Measurements from ENCODE around the gene RAB35. TPM values are rescaled to one million over a fixed set of nuclear protein-coding genes. Genes with fewer than 3 reads are reported as not detected.
A peak's percentile ranks its signal among the peaks of the same experiment; 100 is the strongest.

The RAB35 gene
- total RNA-seq, 4 donors from 2014 or later, result 22.4 to 36.1 (median 25.9) TPM

- DNase-seq (ENCODE audit: low spot score) (no peak), ATAC-seq (ENCODE audit: low FRiP score) (no peak)
- no peak for TF ChIP-seq CTCF (IDR thresholded peaks at IDR 0.05)
Observed at GRCh38 chr12:120090626-120091295, 25.8 kb downstream of the RAB35 start.

DNA sequence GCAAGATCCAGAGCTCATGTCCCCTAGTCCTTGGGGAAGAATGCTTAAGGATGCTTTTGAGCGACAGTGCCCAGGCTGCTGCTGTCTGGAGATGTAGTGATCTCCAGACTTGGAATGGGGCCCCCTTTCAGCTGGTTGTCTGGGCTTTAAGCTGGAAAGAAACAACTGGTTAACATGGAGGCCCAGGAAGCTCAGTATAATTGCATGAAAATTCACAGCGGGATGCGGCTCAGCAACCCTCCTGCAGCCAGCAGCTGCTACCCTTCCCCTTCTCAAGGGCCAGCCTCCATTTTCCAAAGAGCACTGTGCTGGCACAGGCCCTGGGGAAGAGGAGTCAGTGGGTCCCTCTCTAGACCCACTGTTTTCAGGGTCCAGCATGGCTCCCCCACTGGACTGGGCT, 26.3 kb downstream of the RAB35 start:
- TF ChIP-seq CTCF (IDR thresholded peaks at IDR 0.05), result no peak
- DNase-seq (ENCODE audit: low spot score), result no peak

DNA sequence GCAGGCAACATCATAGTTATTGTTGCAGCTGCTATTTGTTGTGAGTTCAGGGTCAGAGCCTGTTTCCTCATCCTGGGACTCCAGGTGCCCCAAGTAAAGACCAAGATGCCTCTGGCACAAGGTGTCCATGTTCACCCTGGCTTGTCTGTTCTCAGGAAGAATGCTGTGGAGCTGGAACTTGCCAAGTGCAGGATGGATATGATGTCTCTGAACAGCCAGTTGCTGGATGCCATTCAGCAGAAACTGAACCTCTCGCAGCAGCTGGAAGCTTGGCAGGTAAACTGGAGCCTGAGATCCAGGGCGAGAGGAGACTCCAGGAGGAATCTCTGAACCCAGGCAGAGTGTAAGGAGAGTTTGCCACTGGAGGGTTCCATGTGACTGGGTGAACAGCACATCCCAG, 26.8 kb downstream of the RAB35 start:
- DNase-seq (ENCODE audit: low spot score) (no peak), ATAC-seq (ENCODE audit: low FRiP score) (no peak)
- TF ChIP-seq CTCF (IDR thresholded peaks at IDR 0.05), result no peak

More for the DNA sequence above, 26.3 kb downstream of the RAB35 start:
- no peak for ATAC-seq (ENCODE audit: low FRiP score)

GRCh38 chr12:120089105-120089504, 27.4 kb downstream of the RAB35 start:
- DNase-seq (ENCODE audit: low spot score) (no peak), ATAC-seq (ENCODE audit: low FRiP score) (no peak)
- TF ChIP-seq CTCF (IDR thresholded peaks at IDR 0.05), result no peak

- TF ChIP-seq CTCF (IDR thresholded peaks at IDR 0.05), result peak in 2 of 3 donors; percentile 81 to 85
- ATAC-seq (ENCODE audit: low FRiP score), result peak; percentile 88
Observed at GRCh38 chr12:120086801-120087621, 29.5 kb downstream of the RAB35 start.

GRCh38 chr12:120085920-120086645, 30.5 kb downstream of the RAB35 start:
- no peak for TF ChIP-seq CTCF (IDR thresholded peaks at IDR 0.05)
- ATAC-seq (ENCODE audit: low FRiP score), result no peak
- no peak for DNase-seq (ENCODE audit: low spot score)

More at GRCh38 chr12:120086801-120087621, 29.5 kb downstream of the RAB35 start:
- peak; percentile 96 for DNase-seq (ENCODE audit: low spot score)
